ENCODE measurements around the gene PAN2. TPM values are rescaled to one million over a fixed set of nuclear protein-coding genes. Genes with fewer than 3 reads are reported as not detected.
A peak's percentile ranks its signal among the peaks of the same experiment; 100 is the strongest.
"Not testable (repeated sequence)": the region's sequence is repeated elsewhere in the genome, so short reads cannot be mapped to it uniquely, and the experiment has no call there.

Gene PAN2
- polyA plus RNA-seq, 1 donor from 2014 or later = 5.5 TPM

DNA sequence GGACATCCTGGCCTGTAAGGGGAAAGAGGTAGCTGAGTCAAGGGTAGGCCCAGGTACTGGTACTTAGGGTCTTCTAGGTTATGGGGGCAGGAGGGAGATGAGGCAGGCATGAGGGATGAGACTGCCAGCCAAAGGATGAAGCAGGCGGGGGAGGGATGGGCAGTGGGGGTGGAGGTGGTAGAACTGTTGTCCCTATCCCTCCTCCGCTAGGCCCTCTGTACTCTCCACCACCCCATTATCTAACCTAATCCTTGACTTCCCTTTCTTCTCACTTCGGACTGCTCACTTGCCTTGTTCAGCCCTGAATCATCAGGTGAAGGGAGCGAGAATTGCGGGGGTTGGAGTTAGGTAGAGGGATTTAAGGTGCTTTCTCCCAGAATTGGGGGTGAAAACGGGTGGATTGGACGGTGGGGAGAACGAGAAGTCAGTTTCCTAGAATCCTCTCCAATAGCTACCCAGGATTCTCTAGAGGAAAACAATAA is 562 bp downstream of the PAN2 start:
- no peaks in the 10 kb centered on the region for H3K9me3 Mint-ChIP-seq
- peaks cover 2% of the 10 kb centered on the region for H3K36me3 Mint-ChIP-seq
- H3K4me3 Mint-ChIP-seq = peak overlapping the region; percentile 92 to 100 (median 98)
- no peaks in the 10 kb centered on the region for H3K27me3 Mint-ChIP-seq
- peak overlapping the region; percentile 99 to 100 (median 100) for H3K27ac Mint-ChIP-seq
- H3K4me1 Mint-ChIP-seq = peaks cover 26 to 32% (median 31%) of the 10 kb centered on the region in 3 donors

DNA sequence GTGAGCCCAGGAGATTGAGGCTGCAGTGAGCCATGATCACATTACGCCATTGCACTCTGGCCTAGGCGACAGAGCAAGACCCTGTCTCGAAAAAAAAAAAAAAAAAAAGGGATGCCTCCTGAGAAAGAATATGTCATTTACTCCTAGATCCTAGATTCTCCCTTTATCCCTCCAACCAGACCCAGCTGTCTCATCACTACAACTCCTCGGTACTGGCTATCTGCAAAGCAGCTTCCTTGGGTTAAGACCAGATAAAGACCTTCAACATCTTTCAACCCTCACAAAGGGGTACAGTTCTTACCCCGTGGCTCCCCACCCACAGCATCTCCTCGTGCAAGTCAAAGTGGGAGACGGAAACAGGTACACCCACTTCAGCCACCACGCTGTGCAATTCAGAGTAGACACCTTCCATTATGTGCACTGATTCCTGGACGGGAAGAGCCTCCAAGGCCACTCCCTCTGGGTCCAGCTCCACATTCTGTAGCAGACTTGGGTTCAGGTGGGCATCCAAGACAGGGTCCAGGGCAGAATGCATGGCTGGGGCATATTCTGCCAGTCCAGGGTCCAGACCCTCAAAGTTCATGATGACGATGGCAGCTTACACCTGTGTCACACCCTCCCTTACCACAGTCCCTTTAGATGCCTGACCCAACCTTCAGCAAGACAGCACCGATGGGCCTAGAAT is 1.1 kb downstream of the PAN2 start:
- H3K27ac Mint-ChIP-seq = peak overlapping the region; percentile 99 to 100 (median 100)
- peaks cover 2% of the 10 kb centered on the region for H3K36me3 Mint-ChIP-seq
- no peaks in the 10 kb centered on the region for H3K9me3 Mint-ChIP-seq
- peak overlapping the region; percentile 92 to 100 (median 98) for H3K4me3 Mint-ChIP-seq
- H3K27me3 Mint-ChIP-seq = no peaks in the 10 kb centered on the region
- peaks cover 22 to 29% (median 28%) of the 10 kb centered on the region in 3 donors for H3K4me1 Mint-ChIP-seq

DNA sequence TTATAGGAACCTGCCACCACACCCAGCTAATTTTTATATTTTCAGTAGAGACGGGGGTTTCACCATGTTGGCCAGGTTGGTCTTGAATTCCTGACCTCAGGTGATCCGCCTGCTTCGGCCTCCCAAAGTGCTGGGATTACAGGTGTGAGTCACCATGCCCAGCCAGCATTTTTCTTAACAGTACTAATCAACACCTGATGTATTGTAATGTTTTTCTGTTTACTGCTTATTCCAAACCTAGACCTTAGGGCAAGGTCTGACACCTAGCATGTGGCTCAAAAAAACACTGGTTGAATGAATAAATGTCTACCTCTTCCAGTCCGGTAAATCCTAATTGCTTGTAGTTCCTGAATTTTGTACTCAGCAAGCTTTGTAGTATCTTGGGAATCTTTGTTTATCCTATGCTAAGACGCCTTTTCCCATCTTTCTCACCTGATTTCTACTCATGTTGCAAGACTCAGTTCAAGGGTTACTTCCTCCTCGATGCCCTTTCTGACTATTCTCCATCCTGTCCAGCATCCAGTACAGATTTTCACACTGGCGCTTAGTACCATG is 2.8 kb downstream of the PAN2 start:
- Mint-ChIP-seq H3K4me3 (peak overlapping the region in 1 of 4 donors; percentile 5), H3K27me3 (no peaks in the 10 kb centered on the region), H3K36me3 (peaks cover 7% of the 10 kb centered on the region), H3K4me1 (peaks cover 12 to 23% (median 23%) of the 10 kb centered on the region in 3 donors), H3K27ac (peak overlapping the region in 2 of 3 donors; percentile 35 to 100), H3K9me3 (no peaks in the 10 kb centered on the region)

DNA sequence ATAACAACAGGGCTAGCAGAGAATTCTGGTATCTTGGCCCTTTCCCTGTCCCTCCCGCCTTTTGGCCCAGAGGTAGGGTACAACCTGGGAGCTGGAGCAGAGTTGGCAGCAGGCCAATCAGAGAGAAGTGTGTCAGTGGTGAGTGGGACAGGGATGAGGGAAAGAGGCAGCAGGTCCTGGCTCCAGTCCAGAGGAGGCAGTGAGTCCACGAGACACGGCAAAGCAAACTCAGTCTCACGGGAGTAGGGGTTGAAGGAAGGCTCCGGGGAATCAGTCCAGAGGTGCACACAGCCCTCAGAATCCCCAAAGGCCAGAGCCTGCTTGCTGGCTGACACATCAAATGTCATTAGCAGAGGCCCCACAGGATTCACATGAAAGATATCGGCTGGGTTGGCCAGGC is 7.3 kb downstream of the PAN2 start:
- H3K27ac Mint-ChIP-seq = no peak overlapping the region
- no peak overlapping the region for H3K4me3 Mint-ChIP-seq

DNA sequence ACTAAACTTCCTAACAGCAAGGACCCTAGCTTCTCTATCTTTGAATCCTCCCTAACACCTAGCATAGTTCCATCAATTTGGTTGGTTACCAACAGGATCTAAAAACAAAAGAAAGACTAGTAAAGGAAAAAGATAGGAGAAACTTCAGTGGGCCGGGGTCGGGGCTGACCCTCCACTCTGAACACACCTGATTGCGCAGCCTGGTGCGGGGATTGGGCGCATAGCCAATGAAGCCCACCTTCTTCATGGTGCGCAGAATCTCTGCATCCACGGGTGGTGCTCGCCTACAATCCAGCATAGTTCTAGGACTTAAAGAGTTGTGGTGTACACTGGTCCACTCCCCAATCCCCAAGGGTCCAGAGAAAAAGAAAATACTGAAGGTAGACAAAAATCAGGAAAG is 7.7 kb downstream of the PAN2 start:
- no peaks in the 10 kb centered on the region for H3K9me3 Mint-ChIP-seq
- H3K4me1 Mint-ChIP-seq = peaks cover 0 to 3% (median under 1%) of the 10 kb centered on the region in 3 donors
- H3K4me3 Mint-ChIP-seq = no peak overlapping the region

More for the DNA sequence above, 7.3 kb downstream of the PAN2 start:
- Mint-ChIP-seq H3K9me3 (no peaks in the 10 kb centered on the region), H3K4me1 (peaks cover 0 to 3% (median 2%) of the 10 kb centered on the region in 3 donors), H3K36me3 (peaks cover 9% of the 10 kb centered on the region), H3K27me3 (no peaks in the 10 kb centered on the region)

DNA sequence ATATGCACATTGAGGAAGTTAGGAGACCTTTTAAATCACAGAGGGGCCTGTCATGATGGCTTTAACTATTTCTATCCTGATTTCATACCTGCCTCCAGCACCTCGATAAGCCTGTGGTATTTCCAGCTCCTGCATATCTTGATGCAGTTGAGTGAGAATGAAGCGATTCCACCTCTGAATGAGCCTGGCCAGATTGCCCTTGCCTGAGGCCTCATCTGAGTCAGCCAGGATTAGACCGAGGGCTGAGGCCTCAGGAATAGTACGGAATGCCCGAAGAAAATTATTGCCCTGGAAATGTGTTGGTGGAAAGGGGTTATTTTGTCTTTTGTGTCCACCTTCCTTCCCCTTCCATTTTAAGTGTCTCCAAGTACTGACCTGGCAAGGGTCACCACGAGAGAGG is 9.6 kb downstream of the PAN2 start:
- Mint-ChIP-seq H3K27ac (no peak overlapping the region), H3K36me3 (peaks cover 7% of the 10 kb centered on the region), H3K9me3 (no peaks in the 10 kb centered on the region), H3K4me1 (peaks cover 0 to 3% (median 0%) of the 10 kb centered on the region in 3 donors), H3K27me3 (no peaks in the 10 kb centered on the region), H3K4me3 (no peak overlapping the region)

More for the DNA sequence above, 7.7 kb downstream of the PAN2 start:
- H3K36me3 Mint-ChIP-seq = peaks cover 9% of the 10 kb centered on the region
- peak overlapping the region in 1 of 3 donors; percentile 11 for H3K27ac Mint-ChIP-seq
- no peaks in the 10 kb centered on the region for H3K27me3 Mint-ChIP-seq

DNA sequence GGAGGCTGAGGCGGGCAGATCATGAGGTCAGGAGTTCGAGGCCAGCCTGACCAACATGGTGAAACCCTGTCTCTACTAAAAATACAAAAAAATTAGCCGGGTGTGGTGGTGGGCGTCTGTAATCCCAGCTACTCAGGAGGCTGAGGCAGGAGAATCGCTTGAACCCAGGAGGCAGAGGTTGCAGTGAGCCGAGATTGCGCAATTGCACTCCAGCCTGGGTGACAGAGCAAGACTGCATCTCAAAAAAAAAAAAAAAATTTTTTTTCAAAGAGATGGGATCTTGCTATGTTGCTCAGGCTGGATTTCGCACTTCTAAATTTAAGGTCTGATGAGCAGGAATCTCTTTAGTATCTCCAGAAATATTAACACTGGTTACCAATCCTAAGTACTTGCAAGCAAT is 12.2 kb downstream of the PAN2 start:
- not testable (repeated sequence) for H3K9me3 Mint-ChIP-seq, H3K4me3 Mint-ChIP-seq, H3K27me3 Mint-ChIP-seq, H3K36me3 Mint-ChIP-seq, H3K4me1 Mint-ChIP-seq
- H3K27ac Mint-ChIP-seq = peak overlapping the region in 1 of 3 donors; percentile 48

DNA sequence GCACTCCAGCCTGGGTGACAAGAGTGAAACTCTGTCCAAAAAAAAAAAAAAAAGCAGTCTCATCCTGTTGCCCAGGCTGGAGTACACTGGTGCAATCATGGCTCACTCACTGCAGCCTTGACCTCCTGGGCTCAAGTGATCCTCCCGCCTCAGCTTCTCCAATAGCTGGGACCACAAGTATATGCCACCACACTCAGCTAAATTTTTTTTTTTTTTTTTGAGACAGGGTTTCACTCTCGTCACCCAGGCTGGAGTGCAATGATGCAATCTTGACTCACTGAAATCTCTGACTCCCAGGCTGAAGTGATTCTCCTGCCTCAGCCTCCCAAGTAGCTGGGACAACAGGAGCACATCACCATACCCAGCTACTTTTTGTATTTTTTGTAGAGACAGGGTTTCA is 12.8 kb downstream of the PAN2 start:
- Mint-ChIP-seq H3K9me3 (no peaks in the 10 kb centered on the region), H3K4me3 (no peak overlapping the region), H3K36me3 (peaks cover 2% of the 10 kb centered on the region), H3K4me1 (peaks cover 0 to 6% (median 4%) of the 10 kb centered on the region in 3 donors), H3K27me3 (no peaks in the 10 kb centered on the region), H3K27ac (no peak overlapping the region)

DNA sequence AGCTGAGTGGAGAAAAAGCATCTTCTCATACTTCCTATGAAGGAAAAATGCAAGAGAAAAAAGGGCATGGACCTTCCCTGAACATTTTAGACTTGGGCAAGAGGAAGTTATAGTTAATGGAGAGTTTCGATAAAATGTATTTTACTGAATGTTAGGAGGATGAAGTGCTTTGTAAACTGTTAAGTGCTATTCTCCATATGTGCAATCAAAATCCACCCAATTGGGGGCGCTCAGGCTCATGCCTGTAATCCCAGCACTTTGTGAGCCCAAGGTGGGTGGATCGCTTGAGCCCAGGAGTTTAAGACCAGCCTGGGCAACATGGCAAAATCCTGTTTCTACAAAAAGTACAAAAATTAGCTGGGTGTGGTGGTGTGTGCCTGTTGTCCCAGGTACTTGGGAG is 16.1 kb downstream of the PAN2 start:
- Mint-ChIP-seq H3K36me3 (no peaks in the 10 kb centered on the region), H3K27ac (no peak overlapping the region), H3K27me3 (no peaks in the 10 kb centered on the region), H3K4me3 (peak overlapping the region in 1 of 4 donors; percentile 53), H3K4me1 (peaks cover 4 to 10% (median 4%) of the 10 kb centered on the region in 3 donors), H3K9me3 (no peaks in the 10 kb centered on the region)

DNA sequence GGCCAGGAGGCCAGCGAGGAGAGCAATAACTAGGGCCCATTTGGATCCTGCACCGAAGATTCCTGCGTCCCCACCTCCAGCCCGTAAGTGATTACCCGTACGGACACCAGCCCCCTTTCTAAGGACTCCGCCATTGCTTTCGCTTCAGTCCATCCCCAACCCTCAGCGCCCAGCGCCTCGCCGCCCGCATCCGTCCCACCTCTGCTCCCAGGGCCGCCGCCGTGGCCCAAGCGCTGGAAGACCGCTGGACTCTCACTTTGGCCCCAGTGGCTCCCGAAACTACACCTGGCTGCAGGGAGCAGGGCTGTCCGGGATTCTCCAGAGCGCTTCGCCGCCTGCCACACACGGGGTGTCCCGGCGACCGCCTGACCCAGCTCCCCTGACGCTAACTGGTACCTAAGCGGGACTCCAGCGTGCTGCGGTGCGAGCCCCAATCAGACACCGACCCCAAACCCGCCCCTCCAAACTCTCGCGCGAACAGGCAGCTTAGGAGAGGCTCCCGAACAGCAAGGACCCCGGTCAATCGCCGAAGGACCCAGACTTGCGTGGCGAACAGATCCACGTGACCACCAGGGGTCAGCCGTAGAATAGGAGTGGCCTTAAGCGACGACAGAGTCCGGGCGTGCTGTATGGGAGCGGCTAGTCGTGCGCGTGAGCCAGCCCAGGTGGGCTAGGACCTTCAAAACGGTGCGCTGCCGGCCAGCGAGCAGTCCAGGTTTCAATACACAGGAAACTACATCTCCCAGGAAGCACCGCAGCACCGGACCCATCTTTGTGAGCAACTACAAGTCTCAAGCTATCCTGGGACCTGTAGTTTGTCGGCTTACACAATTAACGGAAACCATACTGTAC is 18.0 kb downstream of the PAN2 start, which contains the start of gene CNPY2:
Gene CNPY2, minus strand, starts transcription at position 367 of the 852 bp plus-strand sequence. CDS start 771 bp downstream, outside the sequence.
- Mint-ChIP-seq H3K27ac (peak within 1 kb of the TSS; percentile 95 to 99 (median 97)), H3K9me3 (no peaks in the 10 kb centered on the region), H3K4me1 (peaks cover 3 to 10% (median 4%) of the 10 kb centered on the region in 3 donors), H3K36me3 (no peaks in the 10 kb centered on the region), H3K4me3 (peak within 1 kb of the TSS; percentile 98 to 99 (median 99)), H3K27me3 (no peaks in the 10 kb centered on the region)

DNA sequence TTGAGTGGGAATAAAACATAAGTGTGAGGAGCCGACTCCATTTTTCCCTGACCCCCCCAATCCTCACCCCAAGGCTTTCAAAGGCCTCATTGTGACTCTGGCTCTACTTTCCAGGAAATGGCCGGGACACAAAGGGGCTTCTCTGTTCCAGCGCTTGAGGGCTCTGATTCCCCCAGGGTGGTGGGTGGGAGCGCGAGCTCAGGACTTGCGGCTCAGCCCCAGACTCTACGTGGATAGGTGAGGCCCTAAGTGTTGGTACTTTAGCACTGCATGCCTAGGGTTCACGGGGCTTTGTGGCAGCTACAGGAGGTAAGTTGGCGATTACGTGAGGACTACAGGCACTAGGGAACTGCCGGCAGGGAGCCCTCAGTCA is 18.6 kb downstream of the PAN2 start:
- Mint-ChIP-seq H3K27me3 (no peaks in the 10 kb centered on the region), H3K27ac (peak overlapping the region; percentile 95 to 99 (median 97)), H3K4me1 (peaks cover 3 to 10% (median 6%) of the 10 kb centered on the region in 3 donors), H3K9me3 (no peaks in the 10 kb centered on the region), H3K4me3 (peak overlapping the region; percentile 98 to 99 (median 99)), H3K36me3 (no peaks in the 10 kb centered on the region)

DNA sequence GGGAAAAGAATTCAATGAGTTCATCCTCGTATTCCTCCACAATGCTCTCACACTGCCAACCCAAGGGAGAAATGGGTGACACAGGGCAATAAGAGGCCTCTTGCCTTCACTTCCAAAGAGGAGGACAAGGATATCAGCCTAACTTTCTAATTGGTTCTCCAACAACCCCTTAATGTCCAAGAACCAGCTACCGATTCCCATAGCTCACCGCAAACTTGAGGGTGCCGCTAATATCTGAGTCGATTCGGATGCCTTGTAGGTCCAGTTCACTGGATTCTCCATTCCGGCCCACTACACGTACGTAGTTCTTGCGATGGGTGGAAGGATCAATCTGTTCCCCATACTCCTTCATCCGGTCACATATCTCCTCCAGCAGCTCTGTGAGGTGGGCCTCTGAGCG is 22.8 kb downstream of the PAN2 start:
- H3K27ac Mint-ChIP-seq = peak overlapping the region in 1 of 3 donors; percentile 53
- H3K27me3 Mint-ChIP-seq = no peaks in the 10 kb centered on the region
- peaks cover 1 to 6% (median 4%) of the 10 kb centered on the region in 3 donors for H3K4me1 Mint-ChIP-seq
- no peaks in the 10 kb centered on the region for H3K36me3 Mint-ChIP-seq
- H3K4me3 Mint-ChIP-seq = no peak overlapping the region
- no peaks in the 10 kb centered on the region for H3K9me3 Mint-ChIP-seq

DNA sequence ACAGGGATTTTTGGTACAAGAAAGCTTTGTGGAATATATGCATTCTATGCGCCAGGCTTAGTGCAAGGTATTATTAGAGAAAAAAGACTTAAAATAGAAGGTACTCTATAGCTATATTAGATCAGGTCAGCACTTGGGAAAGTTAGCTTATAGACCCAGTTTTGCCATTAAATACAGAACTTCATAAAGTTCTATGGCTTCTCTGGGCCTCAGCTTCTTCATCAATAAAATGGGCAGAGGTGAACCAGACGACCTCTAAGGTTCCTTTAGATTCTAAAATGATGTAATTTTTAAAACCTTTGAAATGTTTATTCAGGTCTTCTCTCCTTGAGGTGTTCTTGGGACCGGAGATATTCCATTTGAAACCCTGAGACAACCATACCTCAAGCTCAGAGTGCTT is 25.1 kb downstream of the PAN2 start:
- H3K4me3 Mint-ChIP-seq = no peak overlapping the region
- H3K27me3 Mint-ChIP-seq = no peaks in the 10 kb centered on the region
- H3K27ac Mint-ChIP-seq = peak overlapping the region in 1 of 3 donors; percentile 13
- no peaks in the 10 kb centered on the region for H3K9me3 Mint-ChIP-seq
- peaks cover 0 to 2% (median 0%) of the 10 kb centered on the region in 3 donors for H3K4me1 Mint-ChIP-seq
- no peaks in the 10 kb centered on the region for H3K36me3 Mint-ChIP-seq

DNA sequence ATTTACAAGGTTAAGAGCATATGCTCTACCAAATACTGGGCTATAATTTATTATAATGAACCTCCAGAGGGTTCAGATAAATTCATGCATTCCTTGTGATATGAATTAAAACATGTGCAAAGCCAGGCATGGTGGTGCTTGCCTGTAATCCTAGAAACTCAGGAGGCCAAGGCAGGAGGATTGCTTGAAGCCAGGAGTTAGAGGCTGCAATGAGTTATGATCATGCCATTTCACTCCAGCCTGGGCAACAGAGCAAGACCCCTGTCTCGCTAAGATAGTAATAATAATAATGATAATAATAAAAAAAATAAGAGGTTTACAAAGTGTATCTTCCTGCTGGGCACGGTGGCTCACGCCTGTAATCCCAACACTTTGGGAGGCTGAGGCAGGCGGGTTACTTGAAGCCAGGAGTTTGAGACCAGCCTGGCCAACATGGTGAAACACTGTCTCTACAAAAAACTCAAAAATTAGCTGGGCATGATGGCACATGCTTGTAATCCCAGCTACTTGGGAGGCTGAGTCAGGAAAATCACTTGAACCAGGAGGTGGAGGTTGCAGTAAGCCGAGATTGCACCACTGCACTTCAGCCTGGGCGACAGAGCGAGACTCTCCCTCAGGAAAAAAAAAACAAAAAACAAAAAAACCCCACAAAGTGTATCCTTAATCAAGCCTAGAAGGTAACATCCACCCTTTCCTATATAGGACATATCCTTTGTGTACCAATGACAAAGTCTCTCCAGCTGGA is 26.4 kb downstream of the PAN2 start:
- H3K27ac Mint-ChIP-seq = no peak overlapping the region

More for the DNA sequence above, 26.4 kb downstream of the PAN2 start:
- Mint-ChIP-seq H3K4me3 (no peak overlapping the region), H3K9me3 (no peaks in the 10 kb centered on the region), H3K36me3 (no peaks in the 10 kb centered on the region), H3K27me3 (no peaks in the 10 kb centered on the region), H3K4me1 (peaks cover 1 to 4% (median 3%) of the 10 kb centered on the region in 3 donors)
